Endodermal cell (in vitro differentiated cells): ENCODE results near the gene SMYD3. TPM values are rescaled to one million over a fixed set of nuclear protein-coding genes. Genes with fewer than 3 reads are reported as not detected.

Experiments used
- DNase-seq: peaks from one replicate; pipeline ENCODE4 v3.0.0-alpha.2; 2017
- H3K27ac ChIP-seq: 2 replicates; pipeline ENCODE4 v1.5.1; 2013; ENCODE audit warnings: mild to moderate bottlenecking, low read depth, low read length, moderate library complexity
- H3K27me3 ChIP-seq: 2 replicates; pipeline ENCODE4 v1.6.1; 2013; ENCODE audit warnings: mild to moderate bottlenecking, low read length, moderate library complexity; ENCODE audit not compliant: insufficient read depth, control insufficient read depth, poor library complexity, severe bottlenecking
- H3K36me3 ChIP-seq: 2 replicates; pipeline ENCODE4 v1.7.0; 2013; ENCODE audit warnings: mild to moderate bottlenecking, low read length, moderate library complexity; ENCODE audit not compliant: control insufficient read depth, insufficient read depth
- H3K4me1 ChIP-seq: one replicate; pipeline ENCODE4 v1.7.0; 2013; ENCODE audit warnings: low read length; ENCODE audit not compliant: control insufficient read depth, insufficient read depth
- H3K4me3 ChIP-seq: 2 replicates; pipeline ENCODE4 v1.5.1; 2013; ENCODE audit warnings: mild to moderate bottlenecking, low read length, moderate library complexity
- H3K9ac ChIP-seq: 2 replicates; pipeline ENCODE4 v1.6.1; 2013; ENCODE audit warnings: mild to moderate bottlenecking, low read length, moderate library complexity; ENCODE audit not compliant: poor library complexity, severe bottlenecking; ENCODE audit errors: extremely low read depth
- H3K9me3 ChIP-seq: 2 replicates; pipeline ENCODE4 v1.6.1; 2013; ENCODE audit warnings: mild to moderate bottlenecking, low read length, moderate library complexity; ENCODE audit not compliant: control insufficient read depth
- H3K27ac Mint-ChIP-seq: 2 replicates; pipeline ENCODE4 v1.8.0; 2020; ENCODE audit warnings: mixed read lengths
- H3K27me3 Mint-ChIP-seq: 2 replicates; pipeline ENCODE4 v1.8.0; 2021; ENCODE audit warnings: mild to moderate bottlenecking, mixed read lengths; ENCODE audit not compliant: insufficient read depth
- H3K36me3 Mint-ChIP-seq: 2 replicates; pipeline ENCODE4 v1.8.0; 2020; ENCODE audit warnings: low read depth, mixed read lengths
- H3K4me1 Mint-ChIP-seq: 2 replicates; pipeline ENCODE4 v1.8.0; 2020; ENCODE audit warnings: mixed read lengths
- H3K4me3 Mint-ChIP-seq: 2 replicates; pipeline ENCODE4 v1.8.0; 2020; ENCODE audit warnings: mild to moderate bottlenecking, moderate library complexity, mixed read lengths
- H3K9me3 Mint-ChIP-seq: 2 replicates; pipeline ENCODE4 v1.8.0; 2020; ENCODE audit warnings: mild to moderate bottlenecking, mixed read lengths
- CTCF ChIP-seq: fragments of 200-600 bp; sonication (generic); conservative IDR thresholded peaks from 2 replicates; pipeline ENCODE4 v1.5.0; 2021; ENCODE audit warnings: antibody characterized with exemption, mild to moderate bottlenecking
- WGBS, 2 experiments: methylation state at CpG; one replicate each; pipeline versions ENCODE4 v1.1.5 to v1.1.7; 2013; ENCODE audit warnings: missing lambda C conversion rate in 2 of 2, mixed read lengths in 1 of 2; ENCODE audit not compliant: insufficient coverage in 1 of 2, insufficient read length in 1 of 2; 5-methylcytosine and 5-hydroxymethylcytosine counted together
- total RNA-seq, 2 donors: library from RNA; stranded (reverse); fragmentation: NEBNext Ultra II Directional in 1 of 2; extraction: Animal tissue kit (Norgen Biotek cat#: 25700) in 1 of 2; gene quantifications; 2 replicates in 1 of 2; 3 replicates in 1 of 2; pipeline ENCODE4 v1.2.1, GENCODE V29; 2021

Gene SMYD3
- total RNA-seq, 2 donors from 2014 or later: 32.3 to 45.8 TPM

- peaks cover 8% of the 10 kb centered on the region for H3K4me1 Mint-ChIP-seq
- Histone ChIP-seq H3K4me1 (peaks cover 6% of the 10 kb centered on the region), H3K9ac (no peak overlapping the region), H3K27ac (peak overlapping the region; percentile 41), H3K27me3 (no peaks in the 10 kb centered on the region), H3K4me3 (no peak overlapping the region), H3K36me3 (no peaks in the 10 kb centered on the region), H3K9me3 (no peaks in the 10 kb centered on the region)
- H3K36me3 Mint-ChIP-seq: no peaks in the 10 kb centered on the region
- no peak overlapping the region for H3K4me3 Mint-ChIP-seq
- DNase-seq: no peak
- H3K9me3 Mint-ChIP-seq: peaks cover 5% of the 10 kb centered on the region
- peak overlapping the region; percentile 16 for H3K27ac Mint-ChIP-seq
- WGBS, 2 experiments: 64 to 90% methylated on average over 1 to 3 of the region's 3 CpGs
- no peaks in the 10 kb centered on the region for H3K27me3 Mint-ChIP-seq
- no peak for TF ChIP-seq CTCF
These were observed 537.8 kb downstream of the SMYD3 start for GRCh38 chr1:245969283-245969682.

DNA sequence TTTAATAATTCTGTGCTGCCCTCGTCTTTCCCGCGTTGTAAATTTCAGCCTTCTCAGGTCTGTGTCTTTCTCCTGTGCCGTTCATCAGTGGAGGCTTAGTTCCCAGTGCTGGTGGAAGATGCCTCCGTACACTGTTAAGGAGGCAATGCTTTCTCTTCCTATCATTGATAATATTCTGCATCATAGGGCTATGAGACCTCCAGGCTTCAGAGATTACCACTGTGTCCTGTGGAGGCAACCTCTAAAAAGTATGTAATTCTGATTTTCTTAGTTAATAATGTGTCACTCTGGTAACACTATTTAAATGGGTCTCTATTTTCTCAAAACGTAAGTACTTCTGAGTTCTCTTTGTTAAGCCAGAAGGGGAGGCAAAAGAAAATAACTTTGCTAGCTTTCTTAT, 538.3 kb downstream of the SMYD3 start:
- Mint-ChIP-seq H3K9me3 (peaks cover 5% of the 10 kb centered on the region), H3K27ac (no peak overlapping the region), H3K36me3 (no peaks in the 10 kb centered on the region), H3K27me3 (no peaks in the 10 kb centered on the region), H3K4me3 (no peak overlapping the region), H3K4me1 (peaks cover 8% of the 10 kb centered on the region)
- 93 to 95% methylated on average over 6 of the region's 6 CpGs for WGBS, 2 experiments
- Histone ChIP-seq H3K27me3 (no peaks in the 10 kb centered on the region), H3K4me1 (peaks cover 6% of the 10 kb centered on the region), H3K4me3 (no peak overlapping the region), H3K9ac (no peak overlapping the region), H3K9me3 (no peaks in the 10 kb centered on the region), H3K27ac (no peak overlapping the region), H3K36me3 (no peaks in the 10 kb centered on the region)
- no peak for DNase-seq
- no peak for TF ChIP-seq CTCF

DNA sequence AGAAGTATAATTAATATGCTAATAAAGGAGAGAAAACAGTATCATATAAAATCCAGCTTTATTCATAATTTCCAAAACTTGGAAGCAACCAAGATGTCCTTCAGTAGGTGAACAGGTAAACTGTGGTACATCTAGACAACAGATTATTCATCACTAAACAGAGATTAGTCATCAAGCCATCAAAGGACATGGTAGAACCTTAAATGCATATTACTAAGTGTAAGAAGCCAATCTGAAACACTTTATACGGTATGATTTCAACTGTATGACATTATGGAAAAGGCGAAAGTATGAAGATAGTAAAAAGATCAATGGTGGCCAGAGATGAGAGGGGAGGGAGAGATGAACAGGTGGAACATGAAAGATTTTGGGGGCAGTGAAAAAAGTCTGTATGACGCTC, 541.7 kb downstream of the SMYD3 start:
- no peaks in the 10 kb centered on the region for H3K36me3 Mint-ChIP-seq
- H3K9ac ChIP-seq: no peak overlapping the region
- TF ChIP-seq CTCF: no peak
- peaks cover 8% of the 10 kb centered on the region for H3K4me1 Mint-ChIP-seq
- H3K4me3 Mint-ChIP-seq: no peak overlapping the region
- peaks cover 6% of the 10 kb centered on the region for H3K4me1 ChIP-seq
- DNase-seq: no peak
- no peaks in the 10 kb centered on the region for H3K9me3 Mint-ChIP-seq
- H3K27ac Mint-ChIP-seq: no peak overlapping the region
- no peaks in the 10 kb centered on the region for H3K27me3 Mint-ChIP-seq
- 93 to 100% methylated on average over 3 of the region's 3 CpGs for WGBS, 2 experiments
- no peaks in the 10 kb centered on the region for H3K9me3 ChIP-seq
- H3K36me3 ChIP-seq: no peaks in the 10 kb centered on the region
- H3K4me3 ChIP-seq: no peak overlapping the region
- no peak overlapping the region for H3K27ac ChIP-seq
- no peaks in the 10 kb centered on the region for H3K27me3 ChIP-seq
